HG03520 (cell line): ENCODE measurements around the gene UNC13B.

Experiments used
- ATAC-seq: cut with Tn5 transposase; IDR thresholded peaks from one replicate; pipeline ENCODE4 v1.9.1; 2021; ENCODE audit warnings: mild to moderate bottlenecking, moderate library complexity; ENCODE audit not compliant: unreplicated experiment

UNC13B gene

GRCh38 chr9:35318741-35319140 is 156.9 kb downstream of the UNC13B start:
- ATAC-seq = no peak

GRCh38 chr9:35322075-35322885 is 160.5 kb downstream of the UNC13B start:
- no peak for ATAC-seq

- no peak for ATAC-seq
Observed at GRCh38 chr9:35324966-35325365, 163.2 kb downstream of the UNC13B start.

- ATAC-seq = no peak
Observed at GRCh38 chr9:35333551-35333950, 171.7 kb downstream of the UNC13B start.

GRCh38 chr9:35335164-35335563 is 173.4 kb downstream of the UNC13B start:
- ATAC-seq = no peak

GRCh38 chr9:35338086-35338485 is 176.3 kb downstream of the UNC13B start:
- no peak for ATAC-seq

GRCh38 chr9:35338561-35339274 is 176.9 kb downstream of the UNC13B start:
- ATAC-seq = no peak

GRCh38 chr9:35340046-35340445 is 178.2 kb downstream of the UNC13B start:
- ATAC-seq = no peak

GRCh38 chr9:35341021-35341420 is 179.2 kb downstream of the UNC13B start:
- no peak for ATAC-seq

GRCh38 chr9:35341585-35341984 is 179.8 kb downstream of the UNC13B start:
- no peak for ATAC-seq

GRCh38 chr9:35342221-35342958 is 180.6 kb downstream of the UNC13B start:
- no peak for ATAC-seq

GRCh38 chr9:35348109-35348508 is 186.3 kb downstream of the UNC13B start:
- no peak for ATAC-seq

GRCh38 chr9:35349287-35349990 is 187.6 kb downstream of the UNC13B start:
- no peak for ATAC-seq

GRCh38 chr9:35350212-35350611 is 188.4 kb downstream of the UNC13B start:
- no peak for ATAC-seq

GRCh38 chr9:35350827-35351549 is 189.2 kb downstream of the UNC13B start:
- no peak for ATAC-seq

- no peak for ATAC-seq
Observed at GRCh38 chr9:35353731-35354365, 192.0 kb downstream of the UNC13B start.

GRCh38 chr9:35355939-35356338 is 194.1 kb downstream of the UNC13B start:
- ATAC-seq = no peak

- ATAC-seq = no peak
Observed at GRCh38 chr9:35357116-35357515, 195.3 kb downstream of the UNC13B start.

- ATAC-seq = no peak
Observed at GRCh38 chr9:35357826-35358225, 196.0 kb downstream of the UNC13B start.
